Activated naive CD8-positive, alpha-beta T cell (primary cell): ENCODE measurements around the gene IKZF2.

ENCODE experiments used
- H3K27ac Mint-ChIP-seq: one replicate; pipeline ENCODE4 v1.8.0; 2021; ENCODE audit warnings: mixed read lengths
- H3K27me3 Mint-ChIP-seq: one replicate; pipeline ENCODE4 v1.8.0; 2021; ENCODE audit warnings: mixed read lengths
- H3K36me3 Mint-ChIP-seq: one replicate; pipeline ENCODE4 v1.8.0; 2021; ENCODE audit warnings: mixed read lengths
- H3K4me1 Mint-ChIP-seq: one replicate; pipeline ENCODE4 v1.8.0; 2021; ENCODE audit warnings: low read depth, mixed read lengths
- H3K4me3 Mint-ChIP-seq: one replicate; pipeline ENCODE4 v1.8.0; 2021; ENCODE audit warnings: mild to moderate bottlenecking, mixed read lengths
- H3K9me3 Mint-ChIP-seq: one replicate; pipeline ENCODE4 v1.8.0; 2021; ENCODE audit warnings: low read depth, mixed read lengths

The IKZF2 gene

GRCh38 chr2:213164263-213164662 is 12.9 kb upstream of the IKZF2 start:
- H3K36me3 Mint-ChIP-seq = no peaks in the 10 kb centered on the region
- H3K4me3 Mint-ChIP-seq = no peak overlapping the region
- H3K9me3 Mint-ChIP-seq = no peaks in the 10 kb centered on the region
- no peaks in the 10 kb centered on the region for H3K4me1 Mint-ChIP-seq
- no peaks in the 10 kb centered on the region for H3K27me3 Mint-ChIP-seq
- no peak overlapping the region for H3K27ac Mint-ChIP-seq

GRCh38 chr2:213162516-213163118 is 11.2 kb upstream of the IKZF2 start:
- H3K4me3 Mint-ChIP-seq = no peak overlapping the region
- H3K4me1 Mint-ChIP-seq = no peaks in the 10 kb centered on the region
- no peaks in the 10 kb centered on the region for H3K9me3 Mint-ChIP-seq
- H3K27ac Mint-ChIP-seq = no peak overlapping the region
- H3K36me3 Mint-ChIP-seq = no peaks in the 10 kb centered on the region
- H3K27me3 Mint-ChIP-seq = no peaks in the 10 kb centered on the region

GRCh38 chr2:213161759-213162515 is 10.5 kb upstream of the IKZF2 start:
- Mint-ChIP-seq H3K27me3 (no peaks in the 10 kb centered on the region), H3K9me3 (no peaks in the 10 kb centered on the region), H3K4me1 (peaks cover 5% of the 10 kb centered on the region), H3K36me3 (no peaks in the 10 kb centered on the region), H3K4me3 (no peak overlapping the region), H3K27ac (no peak overlapping the region)

- no peaks in the 10 kb centered on the region for H3K36me3 Mint-ChIP-seq
- no peak overlapping the region for H3K4me3 Mint-ChIP-seq
- H3K27me3 Mint-ChIP-seq = peaks cover 2% of the 10 kb centered on the region
- H3K4me1 Mint-ChIP-seq = peaks cover 9% of the 10 kb centered on the region
- no peaks in the 10 kb centered on the region for H3K9me3 Mint-ChIP-seq
- no peak overlapping the region for H3K27ac Mint-ChIP-seq
These were observed 8.4 kb upstream of the IKZF2 start for GRCh38 chr2:213159768-213160167.

- H3K27ac Mint-ChIP-seq = no peak overlapping the region
- H3K27me3 Mint-ChIP-seq = peaks cover 13% of the 10 kb centered on the region
- no peaks in the 10 kb centered on the region for H3K9me3 Mint-ChIP-seq
- peak overlapping the region; percentile 21 for H3K4me3 Mint-ChIP-seq
- no peaks in the 10 kb centered on the region for H3K36me3 Mint-ChIP-seq
- peaks cover 27% of the 10 kb centered on the region for H3K4me1 Mint-ChIP-seq
These were observed 5.8 kb upstream of the IKZF2 start for GRCh38 chr2:213157242-213157641.

GRCh38 chr2:213156717-213157116 is 5.3 kb upstream of the IKZF2 start:
- no peak overlapping the region for H3K27ac Mint-ChIP-seq
- no peaks in the 10 kb centered on the region for H3K36me3 Mint-ChIP-seq
- H3K4me3 Mint-ChIP-seq = peak overlapping the region; percentile 21
- H3K27me3 Mint-ChIP-seq = peaks cover 13% of the 10 kb centered on the region
- no peaks in the 10 kb centered on the region for H3K9me3 Mint-ChIP-seq
- H3K4me1 Mint-ChIP-seq = peaks cover 27% of the 10 kb centered on the region

- H3K4me1 Mint-ChIP-seq = peaks cover 52% of the 10 kb centered on the region
- H3K27me3 Mint-ChIP-seq = peaks cover 16% of the 10 kb centered on the region
- no peaks in the 10 kb centered on the region for H3K36me3 Mint-ChIP-seq
- no peaks in the 10 kb centered on the region for H3K9me3 Mint-ChIP-seq
- H3K27ac Mint-ChIP-seq = peak overlapping the region; percentile 88
- peak overlapping the region; percentile 90 for H3K4me3 Mint-ChIP-seq
These were observed 1.5 kb upstream of the IKZF2 start for GRCh38 chr2:213152888-213153287.

- no peaks in the 10 kb centered on the region for H3K9me3 Mint-ChIP-seq
These were observed 818 bp upstream of the IKZF2 start for GRCh38 chr2:213152065-213152794.

GRCh38 chr2:213150315-213151097 is 906 bp downstream of the IKZF2 start:
- Mint-ChIP-seq H3K4me3 (peak overlapping the region; percentile 95), H3K36me3 (no peaks in the 10 kb centered on the region), H3K4me1 (peaks cover 45% of the 10 kb centered on the region), H3K9me3 (no peaks in the 10 kb centered on the region), H3K27ac (peak overlapping the region; percentile 89), H3K27me3 (peaks cover 15% of the 10 kb centered on the region)

More at GRCh38 chr2:213152065-213152794, 818 bp upstream of the IKZF2 start:
- H3K27ac Mint-ChIP-seq = peak overlapping the region; percentile 88
- peaks cover 17% of the 10 kb centered on the region for H3K27me3 Mint-ChIP-seq
- H3K36me3 Mint-ChIP-seq = no peaks in the 10 kb centered on the region
- H3K4me1 Mint-ChIP-seq = peaks cover 50% of the 10 kb centered on the region
- H3K4me3 Mint-ChIP-seq = peak overlapping the region; percentile 90

- H3K4me3 Mint-ChIP-seq = peak overlapping the region; percentile 95
- peaks cover 15% of the 10 kb centered on the region for H3K27me3 Mint-ChIP-seq
- H3K4me1 Mint-ChIP-seq = peaks cover 50% of the 10 kb centered on the region
- no peaks in the 10 kb centered on the region for H3K36me3 Mint-ChIP-seq
- H3K9me3 Mint-ChIP-seq = no peaks in the 10 kb centered on the region
- peak overlapping the region; percentile 89 for H3K27ac Mint-ChIP-seq
These were observed 1.5 kb downstream of the IKZF2 start for GRCh38 chr2:213149949-213150314.

GRCh38 chr2:213149294-213149875 is 2.0 kb downstream of the IKZF2 start:
- Mint-ChIP-seq H3K36me3 (no peaks in the 10 kb centered on the region), H3K27me3 (peaks cover 19% of the 10 kb centered on the region), H3K4me1 (peaks cover 56% of the 10 kb centered on the region), H3K4me3 (peak overlapping the region; percentile 95), H3K27ac (peak overlapping the region; percentile 89), H3K9me3 (no peaks in the 10 kb centered on the region)

- Mint-ChIP-seq H3K36me3 (no peaks in the 10 kb centered on the region), H3K4me3 (peak overlapping the region; percentile 95), H3K4me1 (peaks cover 53% of the 10 kb centered on the region), H3K9me3 (no peaks in the 10 kb centered on the region), H3K27me3 (peaks cover 16% of the 10 kb centered on the region), H3K27ac (peak overlapping the region; percentile 76)
These were observed 2.7 kb downstream of the IKZF2 start for GRCh38 chr2:213148572-213149261.

- Mint-ChIP-seq H3K9me3 (no peaks in the 10 kb centered on the region), H3K27ac (peak overlapping the region; percentile 76), H3K4me3 (peak overlapping the region; percentile 95), H3K27me3 (peaks cover 12% of the 10 kb centered on the region), H3K4me1 (peaks cover 43% of the 10 kb centered on the region), H3K36me3 (no peaks in the 10 kb centered on the region)
These were observed 3.9 kb downstream of the IKZF2 start for GRCh38 chr2:213147538-213147937.

GRCh38 chr2:213145715-213146242 is 5.6 kb downstream of the IKZF2 start:
- Mint-ChIP-seq H3K27me3 (peaks cover 10% of the 10 kb centered on the region), H3K9me3 (no peaks in the 10 kb centered on the region), H3K36me3 (no peaks in the 10 kb centered on the region), H3K4me1 (peaks cover 38% of the 10 kb centered on the region), H3K27ac (peak overlapping the region; percentile 71), H3K4me3 (peak overlapping the region; percentile 62)
